ENCODE data around the gene WDR91.

DNA sequence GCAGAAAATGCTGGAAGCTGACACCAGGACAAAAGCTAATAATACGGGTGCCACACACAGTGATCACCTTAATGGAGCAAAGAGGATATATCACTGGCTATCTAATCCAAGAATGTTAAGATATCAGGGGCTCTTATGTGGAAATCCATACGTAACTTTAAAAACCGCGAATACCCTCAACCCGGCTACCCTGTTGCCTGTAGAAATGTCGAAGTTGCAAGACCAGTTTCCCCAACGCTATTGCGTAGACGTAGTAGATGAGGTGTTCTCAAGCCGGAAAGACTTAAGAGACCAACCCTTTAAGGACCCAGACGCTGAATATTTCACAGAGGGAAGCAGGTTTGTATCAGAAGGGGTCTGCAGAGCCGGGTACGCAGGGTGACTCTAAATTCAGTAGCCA, 33.0 kb downstream of the WDR91 start:
- TF ChIP-seq, protein P1, sequence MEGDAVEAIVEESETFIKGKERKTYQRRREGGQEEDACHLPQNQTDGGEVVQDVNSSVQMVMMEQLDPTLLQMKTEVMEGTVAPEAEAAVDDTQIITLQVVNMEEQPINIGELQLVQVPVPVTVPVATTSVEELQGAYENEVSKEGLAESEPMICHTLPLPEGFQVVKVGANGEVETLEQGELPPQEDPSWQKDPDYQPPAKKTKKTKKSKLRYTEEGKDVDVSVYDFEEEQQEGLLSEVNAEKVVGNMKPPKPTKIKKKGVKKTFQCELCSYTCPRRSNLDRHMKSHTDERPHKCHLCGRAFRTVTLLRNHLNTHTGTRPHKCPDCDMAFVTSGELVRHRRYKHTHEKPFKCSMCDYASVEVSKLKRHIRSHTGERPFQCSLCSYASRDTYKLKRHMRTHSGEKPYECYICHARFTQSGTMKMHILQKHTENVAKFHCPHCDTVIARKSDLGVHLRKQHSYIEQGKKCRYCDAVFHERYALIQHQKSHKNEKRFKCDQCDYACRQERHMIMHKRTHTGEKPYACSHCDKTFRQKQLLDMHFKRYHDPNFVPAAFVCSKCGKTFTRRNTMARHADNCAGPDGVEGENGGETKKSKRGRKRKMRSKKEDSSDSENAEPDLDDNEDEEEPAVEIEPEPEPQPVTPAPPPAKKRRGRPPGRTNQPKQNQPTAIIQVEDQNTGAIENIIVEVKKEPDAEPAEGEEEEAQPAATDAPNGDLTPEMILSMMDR (IDR thresholded peaks at IDR 0.05) = no peak
- TF ChIP-seq POLR2A (IDR thresholded peaks at IDR 0.05) = no peak
- peak in 2 of 3 donors; percentile 40 to 47 for TF ChIP-seq POLR2AphosphoS5 (IDR thresholded peaks at IDR 0.05)
- TF ChIP-seq EP300 (IDR thresholded peaks at IDR 0.05) = no peak
